GM19099 (cell line): ENCODE measurements around the gene MAGEA11.

Source experiments
- POLR2A ChIP-seq: IDR thresholded peaks from 3 replicates; pipeline ENCODE4 v1.6.1; 2011; ENCODE audit warnings: low read depth; ENCODE audit not compliant: insufficient read length; ENCODE audit errors: extremely low read depth

The MAGEA11 gene

DNA sequence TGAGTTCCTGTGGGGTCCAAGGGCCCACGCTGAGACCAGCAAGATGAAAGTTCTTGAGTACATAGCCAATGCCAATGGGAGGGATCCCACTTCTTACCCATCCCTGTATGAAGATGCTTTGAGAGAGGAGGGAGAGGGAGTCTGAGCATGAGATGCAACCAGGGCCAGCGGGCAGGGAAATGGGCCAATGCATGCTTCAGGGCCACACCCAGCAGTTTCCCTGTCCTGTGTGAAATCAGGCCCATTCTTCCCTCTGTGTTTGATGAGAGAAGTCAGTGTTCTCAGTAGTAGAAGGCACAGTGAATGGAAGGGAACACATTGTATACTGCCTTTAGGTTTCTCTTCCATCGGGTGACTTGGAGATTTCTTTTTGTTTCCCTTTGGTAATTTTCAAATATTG, 4.8 kb downstream of the MAGEA11 start:
- TF ChIP-seq POLR2A, result no peak

DNA sequence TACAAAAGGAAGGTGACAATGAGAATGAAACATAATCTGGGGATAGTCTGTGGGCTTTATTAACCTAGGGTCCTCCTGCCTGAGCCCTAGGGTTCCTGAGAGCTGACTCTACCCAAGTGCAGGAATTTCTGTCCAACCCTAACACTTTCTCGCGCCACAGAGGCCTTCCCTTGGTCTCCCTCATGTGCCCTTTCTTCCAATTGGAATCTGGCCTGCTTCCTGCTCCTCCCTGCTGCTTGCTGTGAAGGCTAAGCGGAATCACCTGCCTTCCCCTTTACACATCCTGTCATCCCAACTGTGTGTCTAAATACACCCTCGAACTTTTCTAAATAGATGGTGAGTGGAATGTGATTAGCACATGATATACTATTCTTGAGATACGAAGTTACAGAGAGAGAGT, 5.9 kb downstream of the MAGEA11 start:
- no peak for TF ChIP-seq POLR2A

DNA sequence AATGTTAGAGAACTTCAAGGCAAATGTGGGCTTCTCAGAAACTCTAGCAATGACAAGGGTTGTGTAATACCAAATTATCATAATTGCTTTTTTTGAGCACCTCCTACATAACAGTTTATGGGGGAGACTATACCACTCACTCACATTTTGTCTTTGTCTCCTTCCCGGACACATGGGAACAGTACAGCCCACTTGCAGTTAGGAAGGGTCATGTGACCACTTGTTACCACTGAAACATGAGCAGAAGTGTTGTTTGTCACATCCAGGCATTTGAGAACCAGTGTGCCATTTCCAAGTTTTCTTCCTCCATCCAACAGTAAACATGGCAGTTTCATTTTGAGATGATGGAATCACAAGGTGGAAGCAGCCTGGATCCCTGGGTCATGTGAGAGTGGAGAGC, 6.9 kb downstream of the MAGEA11 start:
- no peak for TF ChIP-seq POLR2A

DNA sequence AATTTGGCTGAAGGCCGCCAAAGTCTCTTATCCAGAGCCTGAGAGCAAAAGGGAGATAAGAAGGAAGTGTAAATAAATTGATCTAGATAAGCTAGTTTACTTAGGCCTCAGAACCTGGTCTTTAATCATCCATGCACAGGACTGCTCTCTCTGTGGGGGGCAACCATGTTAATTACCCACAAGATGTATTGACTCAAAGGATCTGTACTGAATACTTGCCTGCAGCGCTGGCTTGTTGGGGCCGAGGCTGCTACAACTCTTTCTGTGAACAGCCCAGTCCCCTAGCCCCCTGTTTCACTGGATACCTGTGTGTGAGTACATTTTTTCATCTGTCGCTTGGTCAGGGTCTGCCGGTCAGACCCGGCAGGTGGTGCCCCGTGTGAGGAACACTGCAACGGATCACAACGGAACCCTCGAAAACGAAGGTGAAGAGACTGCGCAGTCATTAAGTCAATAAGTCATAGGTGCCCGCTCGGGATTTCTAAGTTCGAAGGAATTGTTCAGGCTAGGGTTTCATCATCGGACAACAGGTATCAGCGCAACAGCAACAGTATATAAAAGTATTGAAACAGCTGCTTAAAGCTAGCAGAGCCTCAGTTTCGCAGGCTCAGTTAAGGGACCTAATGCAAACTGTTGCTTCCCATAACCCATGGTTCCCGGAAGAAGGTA, 8.3 kb downstream of the MAGEA11 start:
- TF ChIP-seq POLR2A, result no peak

DNA sequence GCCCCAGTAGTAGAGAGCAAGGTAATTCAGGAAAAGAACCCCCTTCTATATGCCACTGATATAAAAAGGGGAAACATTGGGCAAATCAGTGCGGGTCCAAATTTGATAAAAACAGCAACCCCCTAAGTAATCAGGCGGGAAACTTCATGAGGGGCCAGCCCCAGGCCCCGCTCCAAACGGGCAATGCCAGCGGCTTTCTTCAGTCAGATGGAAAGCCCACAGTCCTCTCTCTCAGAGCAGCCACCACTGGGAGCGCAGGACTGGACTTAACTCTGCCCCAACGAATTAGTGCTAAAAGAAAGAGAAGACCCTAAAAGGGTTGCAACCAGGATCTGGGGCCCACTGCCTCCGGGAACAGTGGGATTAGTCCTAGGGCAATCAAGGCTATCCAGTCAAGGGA, 9.9 kb downstream of the MAGEA11 start:
- TF ChIP-seq POLR2A, result no peak

DNA sequence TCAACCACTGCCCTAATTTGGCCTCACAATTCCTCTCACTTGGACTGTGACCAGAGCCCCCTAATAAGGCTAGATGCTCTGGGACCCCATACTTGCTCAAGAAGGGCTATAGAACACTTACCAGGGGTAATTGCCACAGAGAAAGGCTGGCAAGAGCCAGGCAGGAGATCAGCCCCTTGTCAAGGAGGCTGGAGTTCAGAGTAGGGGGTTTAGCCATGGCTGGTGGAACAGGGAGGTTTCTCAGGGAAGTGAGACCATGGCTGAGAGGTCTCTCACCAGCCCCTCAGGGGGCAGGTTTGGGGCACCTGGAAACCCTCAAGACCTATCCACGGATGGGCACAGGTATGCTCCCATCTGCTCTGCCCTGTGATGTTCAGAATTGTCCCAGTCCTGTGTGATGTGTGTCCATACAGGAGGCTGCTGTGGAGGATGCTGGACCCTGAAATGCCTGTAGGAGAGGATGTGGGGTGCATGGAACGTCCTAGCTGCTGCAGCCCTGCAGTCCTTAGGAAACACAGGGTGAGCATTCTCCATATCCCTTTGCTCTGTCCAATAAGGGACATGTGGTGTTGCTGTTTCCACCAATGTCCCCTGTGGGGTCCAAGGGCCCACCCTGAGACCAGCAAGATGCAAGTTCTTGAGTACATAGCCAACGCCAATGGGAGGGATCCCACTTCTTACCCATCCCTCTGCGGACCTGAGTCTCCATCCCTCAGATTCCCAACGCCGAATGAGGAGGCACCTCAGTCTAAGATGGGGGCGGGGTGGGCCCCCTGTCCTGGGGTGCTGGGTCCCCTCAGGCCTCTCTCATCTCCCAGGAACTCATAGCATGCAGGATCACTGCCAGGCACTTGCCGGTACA, 45.6 kb downstream of the MAGEA11 start:
- no peak for TF ChIP-seq POLR2A

DNA sequence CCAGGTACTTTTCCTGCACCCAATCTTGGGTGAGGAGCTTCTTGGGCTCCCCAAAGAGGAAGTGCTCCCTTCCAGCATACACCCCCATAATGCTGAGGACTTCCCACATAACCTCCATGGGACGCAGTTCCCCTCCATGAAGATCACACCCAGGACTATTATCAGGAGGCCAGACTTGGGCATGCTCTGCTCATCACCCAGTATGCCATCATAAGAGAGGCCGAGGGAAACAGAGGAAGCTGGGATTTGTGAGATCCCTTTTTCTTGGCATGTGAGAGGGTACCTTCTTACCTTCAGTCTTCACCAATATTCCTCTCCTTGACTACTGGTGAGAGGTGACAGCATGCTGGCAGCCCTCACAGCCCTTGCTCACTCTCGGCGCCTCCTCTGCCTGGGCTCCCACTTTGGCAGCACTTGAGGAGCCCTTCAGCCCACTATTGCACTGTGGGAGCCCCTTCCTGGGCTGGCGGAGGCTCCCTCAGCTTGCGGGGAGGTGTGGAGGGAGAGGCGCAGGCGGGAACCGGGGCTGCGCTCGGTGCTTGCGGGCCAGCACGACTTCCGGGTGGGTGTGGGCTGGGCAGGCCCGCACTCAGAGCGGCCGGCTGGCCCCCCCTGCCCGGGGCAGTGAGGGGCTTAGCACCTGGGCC, 46.3 kb downstream of the MAGEA11 start:
- no peak for TF ChIP-seq POLR2A

DNA sequence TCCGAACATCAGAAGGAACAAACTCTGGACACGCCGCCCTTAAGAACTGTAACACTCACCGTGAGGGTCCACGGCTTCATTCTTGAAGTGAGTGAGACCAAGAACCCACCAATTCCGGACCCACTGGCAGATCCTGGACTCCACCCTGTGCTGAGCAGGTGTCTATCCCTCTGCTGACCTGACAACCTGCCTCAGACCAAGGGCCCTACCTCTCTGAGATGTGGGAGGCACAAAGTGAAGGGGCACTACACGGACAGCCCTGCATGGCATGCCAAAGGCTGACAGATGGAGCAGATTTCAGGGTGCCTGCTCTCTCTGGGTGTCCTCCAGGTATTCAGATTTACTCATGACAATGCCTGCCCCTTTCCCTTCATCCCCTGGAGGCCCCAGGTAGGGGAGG, 48.0 kb downstream of the MAGEA11 start:
- no peak for TF ChIP-seq POLR2A

DNA sequence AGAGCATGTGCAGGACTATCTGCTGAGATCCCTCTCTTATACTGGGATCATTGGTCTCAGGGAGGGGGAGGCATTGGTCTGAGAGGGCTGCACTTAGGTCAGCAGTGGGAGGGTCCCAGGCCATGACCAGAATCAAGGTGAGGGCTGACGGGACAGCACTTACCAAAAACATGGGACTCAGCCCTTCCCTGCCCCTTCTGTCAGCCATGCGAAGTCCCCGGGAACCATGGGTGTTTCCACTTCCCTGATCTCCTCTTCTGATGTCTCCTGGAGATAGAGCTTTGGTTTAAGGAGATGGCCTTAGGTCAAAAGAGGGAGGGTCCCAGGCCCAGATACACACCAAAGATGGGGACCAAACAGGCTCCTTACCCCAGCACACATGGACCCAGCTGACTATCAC, 49.1 kb downstream of the MAGEA11 start:
- TF ChIP-seq POLR2A, result no peak

DNA sequence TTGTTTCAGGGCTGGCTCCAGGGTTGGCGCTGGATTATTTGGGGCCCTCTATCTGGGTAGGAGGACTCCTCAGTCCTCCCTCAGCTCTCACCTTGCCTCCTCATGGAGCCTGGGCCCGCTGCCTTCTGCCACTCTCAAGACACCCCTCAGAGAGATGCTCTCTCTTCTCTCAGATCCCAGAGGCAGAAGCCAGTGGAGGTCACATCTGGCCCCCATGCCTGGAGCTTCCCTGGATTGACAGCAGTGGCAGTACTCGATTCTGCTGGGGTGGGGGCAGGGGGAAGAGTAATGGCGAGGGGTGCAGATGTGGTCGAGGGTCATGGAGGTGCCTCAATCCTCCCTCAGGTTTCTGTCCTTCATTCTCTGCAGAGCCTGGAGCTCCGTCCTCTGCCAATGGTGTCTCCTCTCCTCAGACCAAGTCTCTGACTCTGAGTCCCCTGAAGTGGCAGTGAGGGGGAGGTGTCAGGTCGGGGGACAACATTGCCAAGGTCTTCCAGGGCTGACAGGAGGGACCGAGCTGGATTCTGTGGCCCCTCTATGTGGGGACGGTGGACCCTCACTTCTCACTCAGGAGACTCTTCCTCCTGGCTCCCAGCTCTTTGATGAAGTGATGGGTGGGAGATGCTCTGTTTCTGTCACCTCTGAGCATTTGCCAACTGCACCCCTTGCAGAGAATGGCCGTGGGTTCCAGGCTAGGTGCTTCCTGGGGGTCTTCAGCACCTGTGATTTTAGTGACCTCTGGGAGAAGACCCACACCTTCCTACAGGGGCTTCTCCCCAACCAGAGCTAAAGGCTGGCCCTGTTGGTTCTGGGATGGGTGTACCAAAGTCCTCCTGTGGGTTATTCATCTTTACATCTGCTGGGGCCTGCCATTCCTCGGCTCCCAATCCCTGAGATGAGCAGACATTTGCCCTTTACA, 51.1 kb downstream of the MAGEA11 start:
- no peak for TF ChIP-seq POLR2A
